Heart right ventricle (tissue), 16 donors: Measurements from ENCODE around the gene NRN1L. TPM values are rescaled to one million over a fixed set of nuclear protein-coding genes. Genes with fewer than 3 reads are reported as not detected.

ENCODE experiments used
- ATAC-seq, 8 donors: fragments of 200-7000 bp; cut with Tn5 transposase; one replicate each; pipeline ENCODE4 v1.9.1; 2020; ENCODE audit warnings: mild to moderate bottlenecking in 8 of 8, moderate library complexity in 8 of 8, moderate number of reproducible peaks in 1 of 8
- DNase-seq, 2 donors: peaks; one replicate each; pipeline ENCODE4 v3.0.0-alpha.2; 2020
- H3K27ac ChIP-seq, 10 donors: fragments of 200-600 bp; sonication (generic) in 2 of 10; one replicate each; pipeline versions ENCODE4 v1.5.0 to v1.8.0; 2020 to 2022; ENCODE audit warnings: mild to moderate bottlenecking in 3 of 10
- H3K27me3 ChIP-seq, 7 donors: fragments of 200-600 bp; one replicate each; pipeline ENCODE4 v1.8.0; 2021 to 2022; ENCODE audit warnings: mild to moderate bottlenecking in 2 of 7
- H3K36me3 ChIP-seq, 9 donors: fragments of 200-600 bp; sonication (generic) in 1 of 9; one replicate each; pipeline versions ENCODE4 v1.5.0 to v1.8.0; 2020 to 2022; ENCODE audit warnings: mild to moderate bottlenecking in 2 of 9
- H3K4me1 ChIP-seq, 9 donors: fragments of 200-600 bp; sonication (generic) in 1 of 9; one replicate each; pipeline versions ENCODE4 v1.5.0 to v1.8.0; 2020 to 2022; ENCODE audit warnings: mild to moderate bottlenecking in 4 of 9
- H3K4me3 ChIP-seq, 10 donors: fragments of 200-600 bp; sonication (generic) in 2 of 10; one replicate each; pipeline versions ENCODE4 v1.5.0 to v1.8.0; 2020 to 2022; ENCODE audit warnings: mild to moderate bottlenecking in 7 of 10, moderate library complexity in 2 of 10
- H3K9me3 ChIP-seq, 11 donors: fragments of 200-600 bp in 10 of 11; sonication (generic) in 2 of 11; one replicate each; pipeline versions ENCODE4 v1.5.0 to v1.8.0; 2013 to 2022; ENCODE audit warnings: mild to moderate bottlenecking in 2 of 11, control low read depth in 1 of 11, moderate library complexity in 1 of 11
- CTCF ChIP-seq, 9 donors: fragments of 200-600 bp; sonication (generic) in 2 of 9; IDR thresholded peaks; one replicate each; pipeline versions ENCODE4 v1.5.0 to v1.8.0; 2021 to 2022; ENCODE audit warnings: antibody characterized with exemption in 9 of 9, mild to moderate bottlenecking in 5 of 9, moderate library complexity in 1 of 9
- WGBS, 2 donors: extraction: QIAGEN DNeasy Blood & Tissue Kit; methylation state at CpG; one replicate each; pipeline ENCODE4 v1.1.7; 2013; ENCODE audit warnings: inconsistent platforms in 1 of 2; 5-methylcytosine and 5-hydroxymethylcytosine counted together
- intact Hi-C, 10 donors: fragments of 100-400 bp; cut with DNase I; formaldehyde crosslinking; loops; one replicate each; pipeline versions ENCODE4 v1.11.1 to v1.14.2; 2022
- polyA plus RNA-seq, 2 donors: library from polyadenylated mRNA; stranded (reverse); fragments of 200-250 nt; gene quantifications; one replicate each; pipeline ENCODE4 v1.2.3, GENCODE V29; 2013
- total RNA-seq, 10 donors: library from RNA; stranded (reverse); fragmentation: NEBNext Ultra II Directional in 3 of 10; extraction: Animal tissue kit (Norgen Biotek cat#: 25700) in 3 of 10; gene quantifications; one replicate each; pipeline versions ENCODE4 v1.2.1 to v1.2.4, GENCODE V29; 2021 to 2023
- donor health status: Arrhythmogenic right ventricular cardiomyopathy.
- donor health status: ischemic (EF 13 %, LVEDD 7.1; RV severe dilation, severe dysfunction).
- donor health status: healthy with polysubstance abuse.
- donor health status: DM: no; HTN: yes; CAD: no.
- donor health status: DM: no; HTN: no; CAD: no.
- donor health status: ischemic (EF 25% LVEDD 6.9; RV normal size, moderate dysfunction).
- donor health status: ischemic (EF 25% LVEDD 5.7; RV mildly dilated, moderate dysfunction).
- donor health status: healthy.
- donor health status: DM: yes; HTN: yes; CAD: no.
- donor health status: Ischemic cardiomyopathy.
- donor health status: ischemic (EF 35%, LVEDD 5.7; RV mildly dilated, moderate dysfunction).
- donor health status: nonischemic (EF 11% LVEDD 7.7; RV severe dilation, severe dysfunction).
- donor health status: DM: yes; HTN: yes; CAD: no.
- donor health status: PGD.
- donor health status: ischemic (EF 29% LVEDD 5.4; RV normal size, mild dysfunction).
- donor health status: nonischemic (EF 23%, LVEDD 6.1; RV moderate dilation, normal function).

The NRN1L gene
- total and polyA plus RNA-seq, 12 donors: 1.1 to 4.0 (median 1.7) TPM; not detected in 4

GRCh38 chr16:67856927-67857546, 27.6 kb upstream of the NRN1L start:
- TF ChIP-seq CTCF (IDR thresholded peaks at IDR 0.05): no peak
- H3K4me1 ChIP-seq: peaks cover 31 to 82% (median 61%) of the 10 kb centered on the region in 9 donors
- 93 to 95% methylated on average over 5 of the region's 5 CpGs for WGBS, 2 donors
- no peak overlapping the region for H3K4me3 ChIP-seq
- DNase-seq: no peak
- no peaks in the 10 kb centered on the region for H3K9me3 ChIP-seq
- no peak for ATAC-seq
- intact Hi-C loops: no loop called here
- H3K27ac ChIP-seq: peak overlapping the region in 9 of 10 donors; percentile 1 to 87 (median 81)
- H3K27me3 ChIP-seq: no peaks in the 10 kb centered on the region
- H3K36me3 ChIP-seq: peaks cover 0 to 25% (median 0%) of the 10 kb centered on the region in 9 donors

- intact Hi-C loops: no loop called here
- DNase-seq (peak; percentile 42 to 79), ATAC-seq (peak; percentile 75 to 96 (median 91))
- Histone ChIP-seq H3K27me3 (no peaks in the 10 kb centered on the region), H3K27ac (peak overlapping the region; percentile 59 to 87 (median 81)), H3K9me3 (no peaks in the 10 kb centered on the region), H3K4me1 (peaks cover 37 to 83% (median 68%) of the 10 kb centered on the region in 9 donors), H3K4me3 (no peak overlapping the region), H3K36me3 (peaks cover 0 to 25% (median 0%) of the 10 kb centered on the region in 9 donors)
- WGBS, 2 donors: 26 to 36% methylated on average over 3 of the region's 3 CpGs
- TF ChIP-seq CTCF (IDR thresholded peaks at IDR 0.05): no peak
Observed at GRCh38 chr16:67857547-67858233, 27.0 kb upstream of the NRN1L start.

GRCh38 chr16:67858500-67858899, 26.2 kb upstream of the NRN1L start:
- Histone ChIP-seq H3K36me3 (peaks cover 0 to 25% (median 0%) of the 10 kb centered on the region in 9 donors), H3K27me3 (no peaks in the 10 kb centered on the region), H3K27ac (peak overlapping the region; percentile 59 to 87 (median 81)), H3K4me3 (no peak overlapping the region), H3K4me1 (peaks cover 43 to 91% (median 76%) of the 10 kb centered on the region in 9 donors), H3K9me3 (no peaks in the 10 kb centered on the region)
- intact Hi-C loops: no loop called here
- DNase-seq (no peak), ATAC-seq (peak in 4 of 8 donors; percentile 14 to 68 (median 20))
- WGBS, 2 donors: 51 to 57% methylated on average over 4 of the region's 4 CpGs
- no peak for TF ChIP-seq CTCF (IDR thresholded peaks at IDR 0.05)

GRCh38 chr16:67860589-67861398, 23.9 kb upstream of the NRN1L start:
- 70 to 78% methylated on average over 8 of the region's 8 CpGs for WGBS, 2 donors
- Histone ChIP-seq H3K4me3 (no peak overlapping the region), H3K27me3 (no peaks in the 10 kb centered on the region), H3K36me3 (peaks cover 0 to 29% (median under 1%) of the 10 kb centered on the region in 9 donors), H3K27ac (peak overlapping the region in 9 of 10 donors; percentile 37 to 93 (median 90)), H3K9me3 (no peaks in the 10 kb centered on the region), H3K4me1 (peaks cover 45 to 90% (median 80%) of the 10 kb centered on the region in 9 donors)
- intact Hi-C loops: no loop called here
- DNase-seq (no peak), ATAC-seq (no peak)
- TF ChIP-seq CTCF (IDR thresholded peaks at IDR 0.05): no peak
